ENCODE measurements around the gene OSCAR. TPM values are rescaled to one million over a fixed set of nuclear protein-coding genes. Genes with fewer than 3 reads are reported as not detected.

The OSCAR gene
- total RNA-seq, 2 donors from 2014 or later = 0.57 to 1.6 TPM

DNA sequence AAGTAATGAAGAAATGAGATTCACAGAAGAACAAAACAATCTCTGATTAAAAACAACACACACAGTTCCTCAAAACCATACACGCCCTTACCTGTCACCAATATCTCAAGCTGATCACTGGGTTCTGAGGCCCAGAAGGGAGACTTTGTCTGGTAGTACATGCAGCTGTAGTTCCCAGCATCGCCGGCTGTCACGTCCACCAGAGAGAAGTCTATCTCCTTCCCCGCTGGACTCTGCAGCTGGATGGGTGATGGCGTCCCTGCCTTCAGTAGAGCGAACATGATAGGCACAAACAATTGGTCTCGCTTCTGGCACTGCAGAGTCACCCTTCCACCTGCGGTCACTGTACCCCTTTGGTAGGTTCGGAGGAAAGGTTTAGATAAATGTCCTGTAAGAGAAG, 26.8 kb downstream of the OSCAR start:
- intact Hi-C loops (cut with DNase I) = no loop called here
- Histone ChIP-seq H3K27ac (no peak overlapping the region), H3K9ac (ENCODE audit: low read depth in 2 of 2, low read length in 2 of 2) (no peak overlapping the region), H3K4me1 (no peaks in the 10 kb centered on the region), H3K27me3 (no peaks in the 10 kb centered on the region), H3K9me3 (no peaks in the 10 kb centered on the region), H3K36me3 (no peaks in the 10 kb centered on the region), H3K4me3 (no peak overlapping the region)
- TF ChIP-seq, protein P1, sequence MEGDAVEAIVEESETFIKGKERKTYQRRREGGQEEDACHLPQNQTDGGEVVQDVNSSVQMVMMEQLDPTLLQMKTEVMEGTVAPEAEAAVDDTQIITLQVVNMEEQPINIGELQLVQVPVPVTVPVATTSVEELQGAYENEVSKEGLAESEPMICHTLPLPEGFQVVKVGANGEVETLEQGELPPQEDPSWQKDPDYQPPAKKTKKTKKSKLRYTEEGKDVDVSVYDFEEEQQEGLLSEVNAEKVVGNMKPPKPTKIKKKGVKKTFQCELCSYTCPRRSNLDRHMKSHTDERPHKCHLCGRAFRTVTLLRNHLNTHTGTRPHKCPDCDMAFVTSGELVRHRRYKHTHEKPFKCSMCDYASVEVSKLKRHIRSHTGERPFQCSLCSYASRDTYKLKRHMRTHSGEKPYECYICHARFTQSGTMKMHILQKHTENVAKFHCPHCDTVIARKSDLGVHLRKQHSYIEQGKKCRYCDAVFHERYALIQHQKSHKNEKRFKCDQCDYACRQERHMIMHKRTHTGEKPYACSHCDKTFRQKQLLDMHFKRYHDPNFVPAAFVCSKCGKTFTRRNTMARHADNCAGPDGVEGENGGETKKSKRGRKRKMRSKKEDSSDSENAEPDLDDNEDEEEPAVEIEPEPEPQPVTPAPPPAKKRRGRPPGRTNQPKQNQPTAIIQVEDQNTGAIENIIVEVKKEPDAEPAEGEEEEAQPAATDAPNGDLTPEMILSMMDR (IDR thresholded peaks at IDR 0.05) = no peak
- no peak for DNase-seq

DNA sequence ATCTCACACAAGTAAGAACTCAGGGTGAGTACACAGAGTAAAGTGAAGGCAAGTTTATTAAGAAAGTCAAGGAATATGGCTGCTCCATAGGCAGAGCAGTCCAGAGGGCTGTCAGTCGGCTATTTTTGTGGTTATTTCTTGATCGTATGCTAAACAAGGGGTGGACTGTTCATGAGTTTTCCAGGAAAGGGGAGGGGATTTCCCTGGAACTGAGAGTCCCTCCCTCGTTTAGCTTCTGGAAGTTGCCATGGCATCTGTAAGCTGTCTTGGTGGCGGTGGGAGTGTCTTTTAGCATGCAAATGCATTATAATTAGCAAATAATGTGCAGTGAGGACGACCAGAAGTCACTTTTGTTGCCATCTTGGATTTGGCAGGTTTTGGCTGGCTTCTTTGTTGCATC, 31.1 kb downstream of the OSCAR start:
- no peak overlapping the region for H3K9ac ChIP-seq (ENCODE audit: low read depth in 2 of 2, low read length in 2 of 2)
- TF ChIP-seq, protein P1 (IDR thresholded peaks at IDR 0.05) = no peak
- intact Hi-C loops (cut with DNase I) = no loop called here

DNA sequence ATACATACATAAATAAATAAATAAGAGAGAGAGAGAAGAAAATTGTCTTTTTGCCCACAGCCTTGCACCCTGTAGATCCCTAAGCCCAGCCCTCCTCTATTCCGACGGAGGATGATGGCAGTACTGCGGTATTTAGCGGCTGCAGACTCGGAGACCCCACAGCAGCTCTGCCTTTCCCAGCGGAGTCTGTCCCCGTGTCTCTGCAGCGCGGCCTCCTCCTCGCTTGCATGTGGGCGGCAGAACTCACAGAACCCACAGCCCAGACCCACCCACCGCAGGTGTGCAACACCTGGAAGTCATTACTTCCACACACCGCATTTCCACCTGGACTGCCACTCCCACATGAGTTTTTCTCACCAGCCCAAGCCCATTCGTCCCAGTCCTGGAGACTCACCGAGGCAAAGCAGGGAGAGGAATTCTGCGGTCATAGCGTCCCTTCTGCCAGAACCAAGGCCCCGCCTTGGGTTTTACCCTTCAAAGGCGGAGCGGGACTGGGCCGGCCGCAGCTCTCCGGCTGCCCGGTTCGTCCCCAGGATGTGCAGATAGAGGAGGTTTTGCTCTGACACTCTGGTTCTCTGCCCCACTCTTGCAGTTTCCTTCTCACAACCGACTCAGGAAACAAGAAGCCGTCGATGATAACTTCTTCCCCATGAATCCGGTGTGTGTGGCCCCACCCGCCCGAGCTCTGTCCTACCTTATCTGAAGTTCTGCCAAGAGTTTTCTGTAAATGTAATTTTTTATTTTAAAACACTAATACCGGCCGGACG, 37.1 kb downstream of the OSCAR start, which contains the start of gene VSTM1:
Gene VSTM1, minus strand, starts transcription at position 548 of the 767 bp plus-strand sequence. Its CDS starts 120 bp downstream, at position 428.
- Histone ChIP-seq H3K36me3 (no peaks in the 10 kb centered on the region), H3K27ac (no peak within 1 kb of the TSS), H3K4me3 (no peak within 1 kb of the TSS), H3K9ac (ENCODE audit: low read depth in 2 of 2, low read length in 2 of 2) (no peak within 1 kb of the TSS), H3K27me3 (no peaks in the 10 kb centered on the region), H3K4me1 (no peaks in the 10 kb centered on the region), H3K9me3 (no peaks in the 10 kb centered on the region)
- TF ChIP-seq, protein P1 (IDR thresholded peaks at IDR 0.05) = no peak
- intact Hi-C loops (cut with DNase I) = no loop called here
- no peak for DNase-seq

More for the DNA sequence above, 31.1 kb downstream of the OSCAR start:
- Histone ChIP-seq H3K27me3 (no peaks in the 10 kb centered on the region), H3K9me3 (no peaks in the 10 kb centered on the region), H3K27ac (no peak overlapping the region), H3K36me3 (no peaks in the 10 kb centered on the region), H3K4me1 (no peaks in the 10 kb centered on the region), H3K4me3 (no peak overlapping the region)
- no peak for DNase-seq

DNA sequence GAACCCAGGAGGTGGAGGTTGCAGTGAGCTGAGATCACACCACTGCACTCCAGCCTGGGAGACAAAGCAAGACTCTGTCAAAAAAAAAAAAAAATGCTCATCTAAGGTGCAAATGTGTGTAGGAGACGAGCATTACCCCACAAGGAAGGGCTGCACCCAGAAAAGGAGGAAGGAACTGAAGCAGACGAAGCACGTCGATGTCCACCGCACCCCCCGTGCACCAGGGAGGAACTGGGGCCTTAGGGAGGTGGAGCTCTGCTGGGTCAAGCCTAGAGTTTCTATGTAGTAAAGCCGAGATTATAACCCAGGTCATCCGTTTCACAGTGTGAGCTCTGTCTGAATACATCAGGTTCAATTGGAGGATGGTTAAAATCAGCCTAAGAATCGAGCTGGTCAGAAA, 38.0 kb downstream of the OSCAR start:
- Histone ChIP-seq H3K4me1 (no peaks in the 10 kb centered on the region), H3K4me3 (no peak overlapping the region), H3K9ac (ENCODE audit: low read depth in 2 of 2, low read length in 2 of 2) (no peak overlapping the region), H3K36me3 (no peaks in the 10 kb centered on the region), H3K27ac (no peak overlapping the region), H3K27me3 (no peaks in the 10 kb centered on the region), H3K9me3 (no peaks in the 10 kb centered on the region)
- DNase-seq = no peak
- TF ChIP-seq, protein P1 (IDR thresholded peaks at IDR 0.05) = no peak
- intact Hi-C loops (cut with DNase I) = no loop called here

DNA sequence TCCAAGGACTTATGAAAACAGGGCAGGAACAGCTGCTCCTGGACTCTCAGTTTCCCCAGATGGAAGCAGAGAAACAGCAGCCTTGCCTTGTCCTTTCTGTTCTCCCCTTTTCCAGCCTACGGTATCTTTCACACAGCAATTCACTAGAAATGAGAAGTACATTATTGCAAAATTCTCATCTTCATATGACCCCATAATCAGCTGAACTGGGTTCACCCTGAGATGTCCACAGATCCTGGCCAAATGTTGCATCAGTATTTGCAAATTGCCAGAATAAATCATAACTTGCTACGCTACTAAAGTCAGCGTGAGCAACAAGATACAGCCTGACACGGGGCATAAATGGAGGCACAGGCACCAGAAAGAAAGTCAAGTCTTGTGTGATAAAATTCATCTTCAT, 53.0 kb downstream of the OSCAR start:
- Histone ChIP-seq H3K27ac (no peak overlapping the region), H3K4me3 (no peak overlapping the region), H3K36me3 (no peaks in the 10 kb centered on the region), H3K27me3 (no peaks in the 10 kb centered on the region), H3K4me1 (no peaks in the 10 kb centered on the region), H3K9me3 (no peaks in the 10 kb centered on the region), H3K9ac (ENCODE audit: low read depth in 2 of 2, low read length in 2 of 2) (no peak overlapping the region)
- TF ChIP-seq, protein P1 (IDR thresholded peaks at IDR 0.05) = no peak
- DNase-seq = no peak
- intact Hi-C loops (cut with DNase I) = no loop called here
